AG10803 (cell line): ENCODE results near the gene CLEC18B.
A peak's percentile ranks its signal among the peaks of the same experiment; 100 is the strongest.
"Not testable (repeated sequence)": the region's sequence is repeated elsewhere in the genome, so short reads cannot be mapped to it uniquely, and the experiment has no call there.

Experiments
- DNase-seq: peaks from one replicate; pipeline ENCODE4 v3.0.0; 2010; ENCODE audit warnings: low read depth
- H3K4me3 ChIP-seq: 2 replicates; pipeline ENCODE4 v1.5.1; 2011; ENCODE audit warnings: mild to moderate bottlenecking, low read length, control low read depth
- CTCF ChIP-seq: conservative IDR thresholded peaks from 2 replicates; pipeline ENCODE4 v1.5.1; 2011; ENCODE audit warnings: mild to moderate bottlenecking, low read length, control low read depth, inconsistent platforms

The CLEC18B gene

DNA sequence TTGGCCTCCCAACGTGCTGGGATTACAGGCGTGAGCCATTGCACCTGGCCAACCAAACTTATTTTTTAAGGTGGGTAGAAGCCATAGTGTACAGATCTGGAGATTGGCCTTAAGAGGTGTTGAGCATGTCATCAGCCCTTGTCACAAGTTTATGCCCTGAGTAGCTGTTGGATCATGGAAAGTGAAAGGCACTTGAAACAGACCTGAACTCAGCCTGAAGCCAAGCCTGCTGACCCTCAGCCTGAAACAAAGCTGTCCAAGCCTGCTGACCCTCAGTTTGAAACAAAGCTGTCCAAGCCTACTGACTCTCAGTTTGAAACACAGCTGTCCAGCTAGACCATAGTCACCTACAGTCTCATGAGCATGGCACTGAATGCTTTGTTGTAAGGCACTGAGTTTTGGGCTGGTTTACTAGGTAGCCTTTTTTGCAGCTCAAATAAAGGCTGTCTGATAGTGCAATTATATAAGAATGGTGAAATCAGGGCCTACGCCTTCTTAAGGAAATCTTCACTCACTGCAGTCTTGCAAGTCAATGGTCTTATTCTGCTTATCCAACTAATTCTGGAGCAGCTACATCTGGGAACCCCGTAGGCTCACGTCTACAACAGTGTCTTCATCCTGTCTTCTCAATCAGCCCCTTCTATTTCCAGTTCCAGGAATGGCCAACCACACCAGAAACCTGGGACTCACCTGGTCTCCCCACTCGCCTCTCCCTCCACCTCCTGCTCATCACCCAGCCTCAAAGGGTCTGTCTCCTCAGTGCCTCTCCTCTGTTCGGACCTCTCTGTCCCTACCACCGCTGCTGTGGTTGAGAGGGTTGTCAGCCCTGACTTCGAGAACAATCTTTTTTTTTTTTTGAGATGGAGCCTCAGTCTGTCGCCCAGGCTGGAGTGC is 48.1 kb downstream of the CLEC18B start:
- no peak overlapping the region for H3K4me3 ChIP-seq
- TF ChIP-seq CTCF, result no peak
- no peak for DNase-seq

DNA sequence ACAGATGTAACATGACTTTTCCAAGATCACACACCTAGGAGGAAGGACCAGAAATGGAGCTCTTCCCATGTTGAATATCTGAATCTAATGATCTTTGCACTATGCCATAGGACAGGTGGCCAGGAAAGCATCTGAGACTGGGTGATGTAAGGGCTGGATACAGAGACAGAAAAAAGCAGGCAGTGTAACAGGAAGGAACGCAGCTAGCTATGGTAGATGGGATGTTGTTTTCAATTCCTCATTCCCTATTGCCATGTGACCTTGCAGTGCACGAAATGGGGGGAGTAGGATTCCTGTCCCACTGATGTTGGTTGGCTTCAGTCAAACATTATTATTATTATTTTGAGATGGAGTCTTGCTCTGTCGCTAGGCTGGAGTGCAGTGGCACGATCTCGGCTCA is 48.9 kb downstream of the CLEC18B start:
- TF ChIP-seq CTCF, result no peak
- H3K4me3 ChIP-seq, result no peak overlapping the region
- no peak for DNase-seq

DNA sequence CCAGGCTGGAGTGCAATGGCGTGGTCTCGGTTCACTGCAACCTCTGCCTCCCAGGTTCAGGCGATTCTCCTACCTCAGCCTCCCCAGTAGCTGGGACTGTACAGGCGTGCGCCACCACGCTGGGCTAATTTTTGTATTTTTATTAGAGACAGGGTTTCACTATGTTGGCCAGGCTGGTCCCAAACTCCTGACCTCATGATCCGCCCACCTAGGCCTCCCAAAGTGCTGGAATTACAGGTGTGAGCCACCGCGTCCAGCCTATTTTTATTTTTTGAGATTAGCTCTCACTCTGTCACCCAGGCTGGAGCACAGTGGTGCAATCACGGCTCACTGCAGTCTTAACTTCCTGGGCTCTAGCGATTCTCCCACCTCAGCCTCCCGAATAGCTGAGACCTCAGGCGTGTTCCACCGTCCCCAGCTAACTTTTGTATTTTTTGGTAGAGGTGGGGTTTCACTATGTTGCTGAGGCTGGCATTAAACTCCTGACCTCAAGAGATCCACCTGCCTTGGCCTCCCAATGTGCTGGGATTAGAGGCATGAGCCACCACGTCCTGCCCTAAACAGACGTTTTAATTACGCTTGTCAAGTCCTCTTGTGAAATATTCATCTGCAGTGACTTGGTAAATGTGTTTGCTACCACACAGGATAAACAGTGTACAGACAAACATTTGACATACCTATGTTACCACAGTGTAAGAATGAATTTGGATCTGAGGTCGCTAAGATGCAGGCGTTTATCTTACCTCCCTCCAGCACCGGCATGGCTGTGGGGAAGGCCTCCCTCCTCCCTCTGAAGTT is 50.7 kb downstream of the CLEC18B start:
- not testable (repeated sequence) for H3K4me3 ChIP-seq, DNase-seq

DNA sequence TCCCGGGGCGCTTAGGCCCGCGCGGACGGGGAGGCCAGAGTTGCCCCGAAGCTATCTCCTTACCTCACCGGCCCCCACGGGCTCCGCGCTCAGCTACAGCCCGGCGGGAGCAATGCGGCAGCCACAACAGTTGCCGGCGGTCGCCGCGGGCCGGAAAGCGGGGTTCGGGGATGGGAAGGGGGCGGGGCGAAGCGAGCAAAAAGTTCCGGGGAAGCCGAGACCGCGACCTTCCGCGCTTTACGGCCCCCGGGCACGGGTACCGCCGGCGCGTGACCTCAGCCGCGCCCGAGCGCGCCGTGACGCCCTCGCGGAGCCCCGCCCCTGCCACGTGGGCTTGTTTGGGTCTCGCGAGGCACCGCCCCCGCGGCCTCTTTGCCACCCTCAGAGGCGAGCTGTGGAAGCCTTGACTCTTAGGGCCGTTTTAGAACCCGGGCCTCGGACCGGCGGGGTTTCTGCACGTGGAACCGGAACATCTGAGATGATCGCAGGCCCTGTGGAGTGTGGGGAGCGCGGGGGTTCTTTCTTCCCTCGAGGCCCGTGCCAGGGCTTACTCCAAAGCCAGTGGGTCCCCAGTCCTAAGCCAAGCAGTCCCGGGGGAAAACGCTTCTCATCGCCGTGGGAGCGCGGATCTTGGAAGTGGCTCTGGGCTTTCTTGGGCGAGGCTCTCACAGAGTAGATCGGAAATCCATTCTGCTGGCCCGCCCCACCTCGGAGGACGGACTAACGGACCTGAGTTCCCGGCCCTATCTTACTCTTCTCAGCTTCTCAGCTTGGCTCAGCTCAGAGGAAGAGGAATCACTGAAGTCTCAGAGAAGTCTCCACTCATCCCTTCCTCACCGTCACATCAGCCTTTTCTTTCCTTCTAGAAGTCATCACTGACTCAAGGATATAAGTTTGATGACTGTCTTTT is 53.0 kb downstream of the CLEC18B start:
- DNase-seq, result peak; percentile 94
- peak overlapping the region; percentile 70 for H3K4me3 ChIP-seq

GRCh38 chr16:74367469-74368001 is 53.7 kb downstream of the CLEC18B start:
- H3K4me3 ChIP-seq, result peak overlapping the region; percentile 70
- peak; percentile 29 for DNase-seq

DNA sequence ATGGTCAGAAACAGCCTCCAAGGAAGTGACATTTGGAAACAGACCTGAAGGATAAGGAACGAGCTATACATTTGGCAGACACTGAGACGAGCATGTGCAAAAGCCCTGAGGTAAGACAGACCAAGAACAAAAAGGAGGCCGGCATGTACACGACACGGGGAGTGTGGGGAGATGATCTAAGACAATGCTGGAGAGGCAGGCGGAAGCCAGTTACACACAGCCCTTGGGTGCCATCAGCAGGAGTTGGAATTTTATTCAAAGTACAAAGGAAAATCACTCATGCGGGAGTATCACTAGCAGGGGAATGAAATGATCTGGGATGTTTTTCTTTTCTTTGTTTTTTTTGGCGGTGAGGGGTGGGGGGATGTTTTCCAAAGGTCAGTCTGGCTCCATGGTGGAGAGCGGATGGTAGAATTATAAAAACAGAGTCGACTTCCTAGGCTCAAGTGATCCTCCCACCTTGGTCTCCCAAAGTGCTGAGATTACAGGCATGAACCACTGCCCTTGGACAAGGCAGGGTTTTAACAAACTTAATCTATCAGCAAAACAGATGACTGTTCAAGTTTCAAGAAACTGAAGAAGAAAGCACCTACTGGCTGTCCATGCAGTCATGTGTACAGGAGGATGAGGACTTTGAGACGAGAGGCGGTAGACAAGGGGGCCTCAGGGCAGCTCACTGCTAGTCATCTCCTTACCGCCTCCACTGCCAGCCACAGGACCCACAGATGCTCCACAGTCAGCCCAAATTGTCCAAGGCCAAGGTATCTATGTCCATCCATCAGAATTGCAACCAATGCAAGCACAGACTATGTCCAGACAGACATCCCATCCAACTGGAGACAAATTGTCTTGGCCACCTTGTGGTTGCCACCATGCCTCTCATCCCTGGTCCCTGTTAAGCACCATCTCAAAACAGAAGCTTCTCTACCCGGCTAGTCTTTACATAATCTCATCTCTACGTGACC is 59.4 kb downstream of the CLEC18B start:
- H3K4me3 ChIP-seq, DNase-seq: not testable (repeated sequence)
